ENCODE measurements around the gene NRP1. TPM values are rescaled to one million over a fixed set of nuclear protein-coding genes. Genes with fewer than 3 reads are reported as not detected.

The NRP1 gene
- total RNA-seq, 1 donor from 2014 or later = 122 TPM

DNA sequence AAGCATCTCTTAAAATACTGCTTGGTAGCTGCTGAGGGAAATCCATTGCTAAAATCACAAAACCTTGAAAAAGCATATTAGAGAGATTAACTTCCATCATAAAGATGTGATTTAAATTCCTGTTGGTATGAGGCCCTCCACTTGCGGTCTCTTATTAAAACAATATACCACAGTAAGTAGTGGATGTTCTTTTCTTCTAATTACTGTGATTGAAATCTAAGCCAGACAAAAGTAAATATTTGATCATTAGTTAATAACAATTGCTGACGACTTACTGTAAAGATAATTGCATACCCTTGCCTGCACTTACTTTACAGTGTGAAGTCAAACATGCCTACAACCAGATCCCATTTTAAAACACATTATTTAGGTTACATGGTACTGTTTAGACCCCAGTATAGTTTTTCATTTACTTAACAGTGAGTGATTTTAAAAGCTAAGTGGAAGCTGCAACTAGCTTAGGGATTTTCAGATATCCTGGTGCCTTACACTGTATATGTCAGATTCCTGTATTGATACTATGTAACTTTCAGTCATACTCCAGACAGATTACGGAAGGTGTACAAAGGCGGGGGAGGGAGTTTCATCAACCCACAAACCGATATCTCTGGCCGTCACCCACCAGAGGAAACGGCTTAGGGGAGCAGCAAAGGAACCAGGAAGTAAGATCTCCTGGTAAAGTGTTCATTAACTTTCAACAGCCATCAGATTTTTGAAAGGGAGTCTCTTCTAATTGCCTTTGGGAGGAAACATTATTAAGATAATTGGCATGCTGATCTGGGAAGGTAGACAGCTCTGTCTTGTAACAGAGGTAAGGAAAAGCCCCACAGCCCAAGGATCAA lies 986 bp downstream of the NRP1 start:
- Histone ChIP-seq H3K27me3 (no peaks in the 10 kb centered on the region), H3K4me3 (peak overlapping the region; percentile 71 to 93), H3K9me3 (no peaks in the 10 kb centered on the region), H3K27ac (peak overlapping the region; percentile 95), H3K4me1 (peaks cover 0 to 18% of the 10 kb centered on the region in 2 donors), H3K36me3 (peaks cover 0 to 12% of the 10 kb centered on the region in 2 donors)
- intact Hi-C loops (cut with DNase I) = loop anchor here (1.0 to 10.0 kb wide), 7 partner anchors 46 to 1305 kb away; no protein-coding TSS in a partner anchor
- TF ChIP-seq, protein P1, sequence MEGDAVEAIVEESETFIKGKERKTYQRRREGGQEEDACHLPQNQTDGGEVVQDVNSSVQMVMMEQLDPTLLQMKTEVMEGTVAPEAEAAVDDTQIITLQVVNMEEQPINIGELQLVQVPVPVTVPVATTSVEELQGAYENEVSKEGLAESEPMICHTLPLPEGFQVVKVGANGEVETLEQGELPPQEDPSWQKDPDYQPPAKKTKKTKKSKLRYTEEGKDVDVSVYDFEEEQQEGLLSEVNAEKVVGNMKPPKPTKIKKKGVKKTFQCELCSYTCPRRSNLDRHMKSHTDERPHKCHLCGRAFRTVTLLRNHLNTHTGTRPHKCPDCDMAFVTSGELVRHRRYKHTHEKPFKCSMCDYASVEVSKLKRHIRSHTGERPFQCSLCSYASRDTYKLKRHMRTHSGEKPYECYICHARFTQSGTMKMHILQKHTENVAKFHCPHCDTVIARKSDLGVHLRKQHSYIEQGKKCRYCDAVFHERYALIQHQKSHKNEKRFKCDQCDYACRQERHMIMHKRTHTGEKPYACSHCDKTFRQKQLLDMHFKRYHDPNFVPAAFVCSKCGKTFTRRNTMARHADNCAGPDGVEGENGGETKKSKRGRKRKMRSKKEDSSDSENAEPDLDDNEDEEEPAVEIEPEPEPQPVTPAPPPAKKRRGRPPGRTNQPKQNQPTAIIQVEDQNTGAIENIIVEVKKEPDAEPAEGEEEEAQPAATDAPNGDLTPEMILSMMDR (IDR thresholded peaks at IDR 0.05) = no peak
- DNase-seq (ENCODE audit: low spot score in 2 of 2) = no peak

DNA sequence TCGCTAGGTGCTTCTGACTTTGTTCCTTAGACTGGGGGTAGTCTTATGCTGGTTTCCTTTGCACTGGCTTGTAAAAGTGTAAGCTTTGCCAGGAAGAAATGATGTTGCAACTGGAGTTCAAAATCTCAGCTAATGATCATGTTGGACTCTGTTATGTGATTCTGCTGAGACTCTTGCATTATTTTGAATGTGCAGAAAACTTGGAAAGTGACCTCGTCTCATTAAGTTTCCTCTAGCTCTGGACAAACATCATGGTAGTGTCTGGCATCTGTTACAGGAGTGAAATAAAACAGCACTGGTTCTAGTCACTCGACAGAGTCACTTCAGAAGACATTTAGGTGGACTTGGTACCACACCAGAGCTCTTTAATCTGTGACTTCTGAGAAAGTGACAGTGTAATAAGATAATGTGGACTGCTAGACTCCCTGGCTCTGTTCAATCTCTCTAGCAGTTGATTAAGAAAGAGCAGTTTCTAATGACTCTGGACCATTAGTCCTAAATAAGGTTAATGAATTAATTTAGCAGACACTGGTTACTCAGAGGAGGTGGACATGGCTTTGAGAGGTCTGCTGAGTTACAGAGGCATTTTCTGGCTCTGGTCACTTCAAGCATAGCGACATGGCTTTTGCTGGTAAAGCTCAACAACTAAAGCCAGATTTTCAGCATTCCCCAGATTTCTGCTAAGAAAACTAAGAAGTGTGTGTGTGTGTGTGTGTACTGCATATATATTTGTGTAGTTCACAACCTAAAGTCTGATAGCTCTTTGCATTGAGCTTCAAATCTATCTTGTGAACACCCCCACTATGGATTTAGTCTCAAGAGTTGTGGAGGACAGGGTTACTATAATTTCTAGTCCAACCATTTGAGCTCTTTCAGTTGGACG lies 2.0 kb downstream of the NRP1 start:
- Histone ChIP-seq H3K4me3 (peak overlapping the region; percentile 71 to 93), H3K36me3 (peaks cover 0 to 14% of the 10 kb centered on the region in 2 donors), H3K27ac (peak overlapping the region; percentile 95), H3K27me3 (no peaks in the 10 kb centered on the region), H3K9me3 (no peaks in the 10 kb centered on the region), H3K4me1 (peaks cover 0 to 22% of the 10 kb centered on the region in 2 donors)
- intact Hi-C loops (cut with DNase I) = loop anchor here (5.0 to 10.0 kb wide), 4 partner anchors 45 to 1105 kb away; no protein-coding TSS in a partner anchor
- TF ChIP-seq, protein P1 (IDR thresholded peaks at IDR 0.05) = no peak
- no peak for DNase-seq (ENCODE audit: low spot score in 2 of 2)

DNA sequence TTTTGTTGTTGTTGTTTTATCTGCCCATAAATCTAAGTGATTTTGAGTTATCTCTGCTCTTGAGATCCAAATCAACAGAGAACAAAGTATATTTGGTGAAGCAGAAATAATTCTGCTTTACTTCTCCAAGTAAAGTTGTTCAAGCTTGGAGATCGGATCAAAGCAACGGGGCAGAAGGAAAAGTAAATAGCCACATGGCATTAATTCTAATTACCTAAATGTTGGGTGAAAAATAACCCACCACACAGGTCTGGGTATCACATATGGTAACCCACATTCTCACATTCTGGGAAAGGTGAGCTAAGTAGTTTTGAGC lies 3.1 kb downstream of the NRP1 start:
- intact Hi-C loops (cut with DNase I) = loop anchor here (5.0 to 10.0 kb wide), 4 partner anchors 44 to 1106 kb away; no protein-coding TSS in a partner anchor
- TF ChIP-seq, protein P1 (IDR thresholded peaks at IDR 0.05) = no peak
- peaks cover 0 to 30% of the 10 kb centered on the region in 2 donors for H3K4me1 ChIP-seq
- H3K36me3 ChIP-seq = peaks cover 0 to 14% of the 10 kb centered on the region in 2 donors
- H3K4me3 ChIP-seq = peak overlapping the region; percentile 71 to 93
- H3K27me3 ChIP-seq = no peaks in the 10 kb centered on the region
- no peak for DNase-seq (ENCODE audit: low spot score in 2 of 2)
- peak overlapping the region in 1 of 2 donors; percentile 22 for H3K27ac ChIP-seq
- no peaks in the 10 kb centered on the region for H3K9me3 ChIP-seq

DNA sequence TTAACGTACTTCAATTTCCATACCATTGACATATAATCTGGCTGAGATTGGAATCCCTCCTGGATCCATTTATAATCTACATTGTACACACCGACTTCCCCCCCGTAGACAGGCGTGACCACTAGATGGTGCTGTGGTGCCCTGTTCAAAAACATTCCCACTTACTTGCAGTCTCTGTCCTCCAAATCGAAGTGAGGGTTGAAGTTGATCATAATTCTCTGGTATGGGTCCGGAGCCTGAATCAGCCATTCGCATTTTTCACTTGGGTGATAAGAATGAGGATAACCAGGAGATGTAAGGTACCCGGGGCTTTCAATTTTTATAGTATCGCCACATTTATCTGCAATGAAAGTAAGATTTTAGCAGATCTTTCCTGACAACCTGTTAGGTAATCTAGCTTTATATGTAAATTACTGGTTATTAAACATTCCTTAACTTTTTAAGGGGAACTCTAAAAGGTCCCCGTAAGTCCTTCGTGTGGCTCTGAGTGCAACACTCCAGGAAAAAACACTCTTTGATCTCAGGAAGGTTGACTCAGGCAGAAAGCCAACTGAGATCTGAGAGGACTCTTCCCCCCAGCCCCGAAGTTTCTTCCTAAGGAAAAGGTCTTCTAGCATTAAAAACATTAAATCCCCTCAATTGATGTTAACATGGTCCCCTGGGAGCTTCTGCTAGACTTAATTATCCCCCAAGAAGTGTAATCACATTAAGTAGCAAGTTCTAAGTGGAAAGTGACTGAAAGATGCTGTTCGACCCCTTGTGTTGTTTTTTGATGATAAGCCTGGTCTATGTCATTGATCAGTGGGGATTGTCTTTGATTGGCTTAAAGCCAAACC lies 3.7 kb downstream of the NRP1 start:
- Histone ChIP-seq H3K36me3 (peaks cover 0 to 14% of the 10 kb centered on the region in 2 donors), H3K27me3 (no peaks in the 10 kb centered on the region), H3K4me1 (peaks cover 0 to 33% of the 10 kb centered on the region in 2 donors), H3K4me3 (peak overlapping the region; percentile 71 to 93), H3K9me3 (no peaks in the 10 kb centered on the region), H3K27ac (peak overlapping the region in 1 of 2 donors; percentile 22)
- intact Hi-C loops (cut with DNase I) = loop anchor here (1.0 to 10.0 kb wide), 5 partner anchors 43 to 1107 kb away; no protein-coding TSS in a partner anchor
- TF ChIP-seq, protein P1 (IDR thresholded peaks at IDR 0.05) = peak; percentile 70 to 91 (median 89)
- peak in 1 of 2 donors; percentile 91 for DNase-seq (ENCODE audit: low spot score in 2 of 2)

DNA sequence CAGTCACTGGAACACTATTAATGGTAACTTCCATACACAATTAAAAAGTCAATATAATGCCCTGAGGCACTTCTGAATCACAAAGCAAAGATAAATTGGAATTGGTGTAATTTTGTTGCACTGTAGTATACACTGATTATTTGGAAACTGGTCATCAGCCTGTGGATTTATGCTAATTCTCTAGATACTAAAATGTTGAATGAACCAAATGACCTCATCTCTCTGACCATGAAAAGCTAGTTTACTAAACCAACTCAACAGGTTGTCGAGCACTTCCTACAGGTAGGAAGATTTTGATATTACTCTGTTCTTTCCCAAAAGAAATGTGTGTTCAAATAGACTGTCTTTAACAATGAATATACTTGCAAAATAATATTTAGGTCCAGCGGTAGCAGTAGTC lies 5.3 kb downstream of the NRP1 start:
- DNase-seq (ENCODE audit: low spot score in 2 of 2) = no peak
- Histone ChIP-seq H3K4me3 (no peak overlapping the region), H3K4me1 (peaks cover 0 to 36% of the 10 kb centered on the region in 2 donors), H3K36me3 (peaks cover 0 to 14% of the 10 kb centered on the region in 2 donors), H3K9me3 (no peaks in the 10 kb centered on the region), H3K27ac (no peak overlapping the region), H3K27me3 (no peaks in the 10 kb centered on the region)
- intact Hi-C loops (cut with DNase I) = no loop called here
- TF ChIP-seq, protein P1 (IDR thresholded peaks at IDR 0.05) = no peak
